Neural crest cell (in vitro differentiated cells): ENCODE data around the gene CALML5. TPM values are rescaled to one million over a fixed set of nuclear protein-coding genes. Genes with fewer than 3 reads are reported as not detected.
A peak's percentile ranks its signal among the peaks of the same experiment; 100 is the strongest.

Experiments used
- DNase-seq: peaks from one replicate; pipeline ENCODE4 v3.0.0; 2021; ENCODE audit warnings: low read depth, mixed read lengths, low spot score
- H3K27ac Mint-ChIP-seq: one replicate; pipeline ENCODE4 v1.8.0; 2021; ENCODE audit warnings: mild to moderate bottlenecking, mixed read lengths; ENCODE audit not compliant: unreplicated experiment
- H3K27me3 Mint-ChIP-seq: 2 replicates; pipeline ENCODE4 v1.8.0; 2021; ENCODE audit warnings: low read depth, mild to moderate bottlenecking, mixed read lengths
- H3K36me3 Mint-ChIP-seq: 2 replicates; pipeline ENCODE4 v1.8.0; 2021; ENCODE audit warnings: low read depth, mild to moderate bottlenecking, mixed read lengths
- H3K4me1 Mint-ChIP-seq: 2 replicates; pipeline ENCODE4 v1.8.0; 2021; ENCODE audit warnings: mixed read lengths
- H3K4me3 Mint-ChIP-seq: one replicate; pipeline ENCODE4 v1.8.0; 2021; ENCODE audit warnings: mild to moderate bottlenecking, mixed read lengths
- H3K9me3 Mint-ChIP-seq: 2 replicates; pipeline ENCODE4 v1.8.0; 2021; ENCODE audit warnings: mixed read lengths
- CTCF ChIP-seq: fragments of 200-600 bp; sonication (generic); conservative IDR thresholded peaks from 2 replicates; pipeline ENCODE4 v1.5.0; 2021; ENCODE audit warnings: antibody characterized with exemption, mild to moderate bottlenecking
- total RNA-seq: library from RNA; stranded (reverse); gene quantifications from 2 replicates; pipeline ENCODE4 v1.2.1, GENCODE V29; 2021

The CALML5 gene
- total RNA-seq, 1 donor from 2014 or later = not detected

- Mint-ChIP-seq H3K4me3 (no peak within 1 kb of the TSS), H3K9me3 (no peaks in the 10 kb centered on the region), H3K36me3 (no peaks in the 10 kb centered on the region), H3K27me3 (no peaks in the 10 kb centered on the region), H3K4me1 (peaks cover 6% of the 10 kb centered on the region), H3K27ac (peak within 1 kb of the TSS; percentile 79)
- no peak for DNase-seq
- TF ChIP-seq CTCF = no peak
Measured at GRCh38 chr10:5524641-5525560, 25.5 kb upstream of the CALML5 start, which contains the start of gene CALML3. Gene CALML3 (plus strand): TSS chr10:5524961. CDS start chr10:5525086, 125 bp downstream.

- peak overlapping the region; percentile 79 for H3K27ac Mint-ChIP-seq
- H3K4me3 Mint-ChIP-seq = no peak overlapping the region
- H3K27me3 Mint-ChIP-seq = no peaks in the 10 kb centered on the region
- H3K36me3 Mint-ChIP-seq = no peaks in the 10 kb centered on the region
- H3K9me3 Mint-ChIP-seq = peaks cover 2% of the 10 kb centered on the region
- TF ChIP-seq CTCF = no peak
- DNase-seq = no peak
- peaks cover 6% of the 10 kb centered on the region for H3K4me1 Mint-ChIP-seq
Measured at GRCh38 chr10:5523796-5524574, 24.6 kb upstream of the CALML5 start.

- no peak overlapping the region for H3K4me3 Mint-ChIP-seq
- no peak for TF ChIP-seq CTCF
- no peak for DNase-seq
- H3K27ac Mint-ChIP-seq = no peak overlapping the region
- H3K4me1 Mint-ChIP-seq = peaks cover 6% of the 10 kb centered on the region
- no peaks in the 10 kb centered on the region for H3K27me3 Mint-ChIP-seq
- no peaks in the 10 kb centered on the region for H3K36me3 Mint-ChIP-seq
- H3K9me3 Mint-ChIP-seq = peaks cover 2% of the 10 kb centered on the region
Measured at GRCh38 chr10:5522913-5523560, 23.7 kb upstream of the CALML5 start.

- no peaks in the 10 kb centered on the region for H3K36me3 Mint-ChIP-seq
- TF ChIP-seq CTCF = no peak
- no peak overlapping the region for H3K27ac Mint-ChIP-seq
- H3K27me3 Mint-ChIP-seq = no peaks in the 10 kb centered on the region
- peaks cover 6% of the 10 kb centered on the region for H3K9me3 Mint-ChIP-seq
- no peak overlapping the region for H3K4me3 Mint-ChIP-seq
- H3K4me1 Mint-ChIP-seq = peaks cover 2% of the 10 kb centered on the region
- DNase-seq = no peak
Measured at GRCh38 chr10:5519054-5519453, 19.7 kb upstream of the CALML5 start.

- H3K36me3 Mint-ChIP-seq = no peaks in the 10 kb centered on the region
- H3K9me3 Mint-ChIP-seq = peaks cover 6% of the 10 kb centered on the region
- no peak overlapping the region for H3K4me3 Mint-ChIP-seq
- TF ChIP-seq CTCF = no peak
- H3K27ac Mint-ChIP-seq = no peak overlapping the region
- H3K27me3 Mint-ChIP-seq = no peaks in the 10 kb centered on the region
- no peak for DNase-seq
- H3K4me1 Mint-ChIP-seq = peaks cover 4% of the 10 kb centered on the region
Measured at GRCh38 chr10:5518143-5518542, 18.8 kb upstream of the CALML5 start.
